Stimulated activated CD4-positive, alpha-beta T cell treated with anti-CD3 and anti-CD28 coated beads, Interleukin-4, amount 100 ng/mL, for 48 hours (primary cell): ENCODE measurements around the gene RUSC1.
"Not testable (repeated sequence)": the region's sequence is repeated elsewhere in the genome, so short reads cannot be mapped to it uniquely, and the experiment has no call there.

Experiments
- DNase-seq, 2 donors: peaks; one replicate each; pipeline ENCODE4 v3.0.0-alpha.2; 2020; ENCODE audit warnings: low read depth in 2 of 2

RUSC1 gene

DNA sequence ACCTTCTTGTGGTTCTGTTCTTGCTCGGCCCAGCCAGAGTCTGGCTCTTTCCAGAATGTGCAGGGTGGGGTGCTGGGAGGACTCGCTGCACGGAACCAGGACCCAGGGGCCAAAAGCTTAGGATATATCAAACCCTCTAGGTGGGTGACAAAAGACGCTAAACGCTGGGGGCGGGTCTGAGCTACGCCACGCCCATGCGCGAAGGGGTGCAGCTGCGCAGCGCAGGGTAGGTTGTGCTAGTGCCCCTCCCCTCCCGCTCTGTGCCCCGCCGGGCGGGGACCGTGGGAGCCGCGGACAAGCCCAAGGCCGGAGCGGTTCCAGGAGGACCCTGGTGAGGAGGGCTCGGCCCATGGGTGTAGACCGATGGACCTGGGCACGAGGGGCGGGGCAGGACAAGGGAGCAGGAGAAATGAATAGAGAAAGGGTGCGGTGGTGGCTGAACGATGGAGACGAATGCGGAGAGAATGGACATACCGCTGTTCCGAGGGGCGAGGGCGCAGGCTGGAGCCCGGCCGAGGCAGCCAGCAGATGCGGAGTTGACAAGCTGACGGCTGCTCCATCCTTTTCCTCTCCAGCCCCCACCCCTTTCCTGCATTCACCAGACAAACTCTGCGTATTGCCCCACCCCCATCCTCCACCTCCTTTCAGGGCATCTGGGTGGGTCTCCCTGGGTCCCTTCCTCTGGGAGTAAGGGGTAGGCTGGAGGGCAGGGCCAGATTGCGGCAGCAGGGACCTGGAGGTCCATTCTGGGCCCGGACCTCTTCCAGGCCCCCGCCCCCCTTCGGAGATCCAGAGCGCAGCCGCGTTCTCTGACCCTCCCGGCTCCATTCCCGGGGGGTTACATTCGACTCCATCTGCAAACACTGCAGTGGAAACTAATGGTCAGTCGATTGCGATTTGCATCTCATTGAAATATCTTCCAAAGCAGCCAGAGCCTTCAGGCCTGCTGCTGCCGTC is at the start of gene RUSC1:
RUSC1 (plus strand) TSS at position 234 of the 957 bp plus-strand sequence. CDS start 880 bp downstream, outside the sequence.
- peak; percentile 57 to 66 for DNase-seq

GRCh38 chr1:155272466-155273342 is 48.0 kb upstream of the RUSC1 start:
- no peak for DNase-seq

- peak; percentile 96 to 98 for DNase-seq
Observed at GRCh38 chr1:155273343-155274245, 47.1 kb upstream of the RUSC1 start, which contains the start of gene CLK2. Gene CLK2, minus strand, starts transcription at chr1:155273504. Its CDS starts 2,527 bp downstream, at chr1:155270977.

GRCh38 chr1:155277070-155277901 is 43.4 kb upstream of the RUSC1 start, which contains the start of gene HCN3:
Gene HCN3, plus strand, starts transcription at chr1:155277463. Its CDS starts 128 bp downstream, at chr1:155277591.
- DNase-seq = peak; percentile 92 to 97

GRCh38 chr1:155277902-155278688 is 42.6 kb upstream of the RUSC1 start:
- peak; percentile 64 to 81 for DNase-seq

DNA sequence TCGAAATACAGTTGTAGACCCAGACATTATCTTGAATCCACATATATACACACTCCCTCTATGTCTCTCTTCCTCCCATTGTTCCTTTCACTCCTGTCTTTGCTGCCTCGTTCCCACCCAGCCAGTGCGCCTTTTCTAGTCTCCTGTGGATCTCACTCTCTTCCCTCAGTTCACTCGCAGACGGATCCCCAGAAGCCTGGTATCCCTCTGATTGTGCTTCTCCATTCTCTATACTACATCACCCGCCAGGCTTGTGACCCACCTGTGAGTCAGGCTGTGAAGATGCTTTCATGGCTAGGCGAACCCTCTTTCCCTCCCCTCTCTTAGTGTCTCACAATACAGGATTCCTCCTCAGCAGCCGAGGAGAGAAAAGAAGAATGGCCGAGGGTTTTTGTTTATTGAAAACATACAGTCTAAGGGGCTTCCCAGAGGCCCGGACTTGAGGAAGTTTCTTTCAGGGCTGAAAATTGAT is 42.0 kb upstream of the RUSC1 start:
- no peak for DNase-seq

- no peak for DNase-seq
Observed at GRCh38 chr1:155279268-155279667, 41.4 kb upstream of the RUSC1 start.

- DNase-seq = no peak
Observed at GRCh38 chr1:155282488-155283091, 38.1 kb upstream of the RUSC1 start.

- DNase-seq = no peak
Observed at GRCh38 chr1:155284476-155284875, 36.2 kb upstream of the RUSC1 start.

GRCh38 chr1:155285063-155285462 is 35.6 kb upstream of the RUSC1 start:
- no peak for DNase-seq

DNA sequence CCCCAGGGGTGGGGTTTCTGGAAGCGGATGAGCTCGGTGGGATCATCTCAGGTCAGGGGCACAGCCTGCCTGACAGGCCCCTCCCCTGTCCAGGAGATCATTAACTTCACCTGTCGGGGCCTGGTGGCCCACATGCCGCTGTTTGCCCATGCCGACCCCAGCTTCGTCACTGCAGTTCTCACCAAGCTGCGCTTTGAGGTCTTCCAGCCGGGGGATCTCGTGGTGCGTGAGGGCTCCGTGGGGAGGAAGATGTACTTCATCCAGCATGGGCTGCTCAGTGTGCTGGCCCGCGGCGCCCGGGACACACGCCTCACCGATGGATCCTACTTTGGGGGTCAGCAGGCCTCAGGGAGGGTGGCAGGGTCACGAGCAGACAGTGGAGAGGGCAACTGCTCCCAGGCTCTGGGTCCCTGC is 35.1 kb upstream of the RUSC1 start:
- DNase-seq = no peak

- DNase-seq = no peak
Observed at GRCh38 chr1:155286544-155286943, 34.1 kb upstream of the RUSC1 start.

DNA sequence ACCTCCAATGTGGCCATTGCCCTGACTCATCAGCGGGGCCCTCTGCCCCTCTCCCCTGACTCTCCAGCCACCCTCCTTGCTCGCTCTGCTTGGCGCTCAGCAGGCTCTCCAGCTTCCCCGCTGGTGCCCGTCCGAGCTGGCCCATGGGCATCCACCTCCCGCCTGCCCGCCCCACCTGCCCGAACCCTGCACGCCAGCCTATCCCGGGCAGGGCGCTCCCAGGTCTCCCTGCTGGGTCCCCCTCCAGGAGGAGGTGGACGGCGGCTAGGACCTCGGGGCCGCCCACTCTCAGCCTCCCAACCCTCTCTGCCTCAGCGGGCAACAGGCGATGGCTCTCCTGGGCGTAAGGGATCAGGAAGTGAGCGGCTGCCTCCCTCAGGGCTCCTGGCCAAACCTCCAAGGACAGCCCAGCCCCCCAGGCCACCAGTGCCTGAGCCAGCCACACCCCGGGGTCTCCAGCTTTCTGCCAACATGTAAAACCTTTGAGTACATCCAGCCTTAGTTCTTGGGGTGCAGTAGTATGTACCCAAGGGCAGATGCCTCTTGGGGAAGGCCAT is 32.6 kb upstream of the RUSC1 start:
- DNase-seq = no peak

GRCh38 chr1:155291006-155291405 is 29.7 kb upstream of the RUSC1 start:
- DNase-seq = not testable (repeated sequence)

DNA sequence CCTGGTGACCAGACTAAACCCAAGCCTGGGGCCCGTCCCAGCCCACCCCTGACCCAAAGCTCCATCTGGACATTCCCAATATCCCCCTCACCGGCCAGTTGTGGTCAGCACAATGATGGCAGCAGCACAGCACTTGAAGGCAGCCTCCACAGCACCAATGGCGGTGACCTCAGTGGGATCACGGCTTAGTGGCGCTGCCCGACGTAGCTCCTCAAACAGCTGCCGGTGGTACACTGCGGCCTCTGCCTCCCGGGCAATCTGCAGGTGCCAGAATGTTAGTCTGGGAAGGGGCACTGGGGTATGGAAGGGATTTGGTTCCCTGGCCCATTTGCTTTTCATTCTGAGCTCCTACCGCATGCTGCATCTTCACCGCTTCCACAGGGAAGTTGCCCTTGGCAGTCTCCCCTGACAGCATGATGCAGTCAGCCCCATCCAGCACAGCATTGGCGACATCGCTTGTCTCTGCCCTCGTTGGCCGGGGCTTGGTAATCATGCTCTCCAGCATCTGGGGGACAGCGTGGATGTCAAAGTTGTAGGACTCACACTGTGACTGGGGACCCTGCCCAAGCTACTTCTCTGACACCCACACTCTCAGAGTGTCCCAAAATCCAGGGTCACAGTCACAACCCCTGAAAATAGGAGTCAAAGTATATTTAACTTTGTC is 27.5 kb upstream of the RUSC1 start:
- DNase-seq = no peak

GRCh38 chr1:155294520-155295182 is 26.0 kb upstream of the RUSC1 start:
- DNase-seq = no peak

- DNase-seq = no peak
Observed at GRCh38 chr1:155295183-155295941, 25.3 kb upstream of the RUSC1 start.
